Karpas-422 (cell line): ENCODE data around the gene SEZ6. TPM values are rescaled to one million over a fixed set of nuclear protein-coding genes. Genes with fewer than 3 reads are reported as not detected.

Source experiments
- DNase-seq: peaks from one replicate; pipeline ENCODE4 v3.0.0-alpha.2; 2015
- H2AFZ ChIP-seq: fragments of 200-600 bp; sonication (generic); 2 replicates; pipeline ENCODE4 v1.6.1; 2014; ENCODE audit warnings: antibody characterized with exemption, low read length, mixed read lengths
- H3K27ac ChIP-seq: fragments of 200-600 bp; sonication (generic); 2 replicates; pipeline ENCODE4 v1.5.1; 2014; ENCODE audit warnings: mild to moderate bottlenecking, low read length, moderate library complexity
- H3K27me3 ChIP-seq: fragments of 200-600 bp; sonication (generic); 2 replicates; pipeline ENCODE4 v1.6.1; 2014; ENCODE audit warnings: low read length, mixed read lengths
- H3K36me3 ChIP-seq: fragments of 200-600 bp; sonication (generic); 2 replicates; pipeline ENCODE4 v1.6.1; 2014; ENCODE audit warnings: low read length, mixed read lengths; ENCODE audit not compliant: insufficient read depth
- H3K4me1 ChIP-seq: fragments of 200-600 bp; sonication (generic); 2 replicates; pipeline ENCODE4 v1.6.1; 2014; ENCODE audit warnings: mild to moderate bottlenecking, low read length, mixed read lengths
- H3K4me2 ChIP-seq: fragments of 200-600 bp; sonication (generic); 2 replicates; pipeline ENCODE4 v1.6.1; 2014; ENCODE audit warnings: low read length, low read depth, mild to moderate bottlenecking; ENCODE audit not compliant: poor library complexity, severe bottlenecking
- H3K4me3 ChIP-seq: fragments of 200-600 bp; sonication (generic); 2 replicates; pipeline ENCODE4 v1.5.1; 2014; ENCODE audit warnings: mild to moderate bottlenecking, antibody characterized with exemption, low read length, mixed read lengths
- H3K79me2 ChIP-seq: fragments of 200-600 bp; sonication (generic); 2 replicates; pipeline ENCODE4 v1.6.1; 2014; ENCODE audit warnings: mild to moderate bottlenecking, low read length, mixed read lengths
- H3K9ac ChIP-seq: fragments of 200-600 bp; sonication (generic); 2 replicates; pipeline ENCODE4 v1.6.0; 2014; ENCODE audit warnings: low read length
- H3K9me2 ChIP-seq: fragments of 200-600 bp; sonication (generic), shearing (Covaris generic); replicated peaks from 2 replicates; pipeline ENCODE4 v1.6.0; 2014; ENCODE audit warnings: mild to moderate bottlenecking, low read length, moderate library complexity; ENCODE audit not compliant: insufficient read depth
- H3K9me3 ChIP-seq: fragments of 300-700, 200-600 bp; sonication (generic); 2 replicates; pipeline ENCODE4 v1.6.1; 2014; ENCODE audit warnings: low read length, mixed read lengths
- H4K20me1 ChIP-seq: fragments of 200-600 bp; sonication (generic); 2 replicates; pipeline ENCODE4 v1.6.1; 2014; ENCODE audit warnings: mild to moderate bottlenecking, antibody characterized with exemption, low read length, low read depth; ENCODE audit not compliant: insufficient read depth
- total RNA-seq: library from RNA; depleted of rRNA; stranded (reverse); fragments of >200 nt; shearing (Covaris generic); gene quantifications from 2 replicates; pipeline ENCODE4 v1.2.3, GENCODE V29; 2014; ENCODE audit warnings: low replicate concordance

SEZ6 gene
- total RNA-seq, 1 experiment from 2014 or later: not detected

DNA sequence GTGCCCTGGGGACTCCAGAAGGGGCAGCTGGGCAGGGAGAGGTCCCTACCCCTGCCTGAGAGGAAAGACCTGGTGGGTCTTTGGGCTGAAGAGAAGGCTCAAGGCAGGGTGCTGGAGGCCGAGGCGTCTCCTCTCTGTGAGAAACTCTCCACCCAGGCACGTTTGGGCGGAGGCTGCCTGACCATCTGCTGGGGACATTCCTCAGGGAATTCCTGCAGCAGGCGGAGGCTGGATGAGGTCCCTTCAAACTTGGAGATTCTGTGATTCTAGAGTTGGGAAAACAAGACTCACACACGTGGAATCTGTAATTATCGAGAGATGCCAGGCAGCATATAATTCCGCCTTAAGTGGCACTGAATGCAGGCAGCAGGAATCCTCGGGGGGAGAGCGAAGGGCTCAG, 33.4 kb downstream of the SEZ6 start:
- Histone ChIP-seq H2AFZ (no peak overlapping the region), H3K79me2 (no peaks in the 10 kb centered on the region), H4K20me1 (no peaks in the 10 kb centered on the region), H3K36me3 (no peaks in the 10 kb centered on the region), H3K9me3 (no peaks in the 10 kb centered on the region), H3K4me3 (no peak overlapping the region), H3K4me1 (no peaks in the 10 kb centered on the region), H3K9ac (no peak overlapping the region), H3K27ac (no peak overlapping the region), H3K27me3 (no peaks in the 10 kb centered on the region), H3K9me2 (no peaks in the 10 kb centered on the region), H3K4me2 (no peak overlapping the region)
- DNase-seq: no peak

DNA sequence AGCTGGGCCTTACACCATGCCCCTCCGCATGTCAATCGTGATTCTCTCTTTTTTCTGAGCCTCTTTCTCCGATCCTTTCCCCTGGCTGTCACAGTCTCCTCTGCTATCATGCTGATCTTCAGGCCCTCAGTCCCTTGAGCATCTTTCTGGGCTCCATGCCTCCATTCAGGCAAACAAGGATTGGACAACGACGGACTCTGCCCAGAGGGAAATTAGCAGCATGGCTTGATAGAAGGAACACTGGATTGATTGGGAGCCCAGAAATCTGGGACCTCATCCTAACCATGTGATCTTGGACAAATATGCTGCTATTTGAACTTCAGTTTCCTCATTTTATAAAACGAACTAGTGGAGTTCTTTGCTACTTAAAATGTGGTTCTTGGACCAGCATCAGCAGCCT, 35.0 kb downstream of the SEZ6 start:
- Histone ChIP-seq H2AFZ (no peak overlapping the region), H3K4me3 (no peak overlapping the region), H3K4me1 (no peaks in the 10 kb centered on the region), H3K9me3 (no peaks in the 10 kb centered on the region), H3K36me3 (no peaks in the 10 kb centered on the region), H3K4me2 (no peak overlapping the region), H3K27me3 (no peaks in the 10 kb centered on the region), H4K20me1 (no peaks in the 10 kb centered on the region), H3K79me2 (no peaks in the 10 kb centered on the region), H3K9ac (no peak overlapping the region), H3K9me2 (no peaks in the 10 kb centered on the region), H3K27ac (no peak overlapping the region)
- DNase-seq: no peak

DNA sequence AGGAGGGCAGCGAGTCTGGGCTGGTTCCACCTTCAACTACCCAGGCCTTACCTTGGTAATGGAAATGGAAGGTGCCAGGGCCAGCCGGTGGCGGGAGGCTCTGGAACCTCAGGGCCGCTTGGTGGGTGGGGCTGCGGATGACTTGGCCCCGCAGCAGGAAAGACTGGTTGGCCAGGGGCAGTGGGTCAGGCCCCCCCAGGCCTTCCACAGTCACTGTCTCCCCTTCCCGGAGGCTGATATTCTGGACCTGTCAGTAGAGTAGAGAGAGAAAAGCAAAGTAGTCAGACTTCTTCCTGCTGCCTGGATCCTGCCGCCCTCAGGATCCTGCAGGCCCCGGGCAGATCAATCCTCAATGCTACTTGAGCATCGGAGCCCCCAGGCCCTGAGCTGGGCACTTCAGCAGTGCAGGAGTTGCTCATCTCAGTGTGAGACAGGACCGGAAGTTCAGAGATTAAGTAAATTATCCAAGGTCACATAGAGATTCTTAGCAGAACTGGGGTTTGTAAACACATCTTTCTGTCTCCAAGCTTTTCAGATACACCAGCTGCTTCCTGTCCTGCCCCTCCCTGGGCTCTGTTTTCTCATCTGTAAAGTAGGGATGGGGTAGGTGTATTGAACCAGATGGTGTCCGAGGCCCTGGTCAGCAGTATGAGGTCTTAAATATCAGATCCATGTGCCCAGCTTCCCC, 36.0 kb downstream of the SEZ6 start:
- Histone ChIP-seq H3K4me1 (no peaks in the 10 kb centered on the region), H3K79me2 (no peaks in the 10 kb centered on the region), H3K9me2 (no peaks in the 10 kb centered on the region), H3K4me3 (no peak overlapping the region), H3K27me3 (no peaks in the 10 kb centered on the region), H3K4me2 (no peak overlapping the region), H2AFZ (no peak overlapping the region), H3K9ac (no peak overlapping the region), H3K9me3 (no peaks in the 10 kb centered on the region), H4K20me1 (no peaks in the 10 kb centered on the region), H3K36me3 (no peaks in the 10 kb centered on the region), H3K27ac (no peak overlapping the region)
- DNase-seq: no peak

DNA sequence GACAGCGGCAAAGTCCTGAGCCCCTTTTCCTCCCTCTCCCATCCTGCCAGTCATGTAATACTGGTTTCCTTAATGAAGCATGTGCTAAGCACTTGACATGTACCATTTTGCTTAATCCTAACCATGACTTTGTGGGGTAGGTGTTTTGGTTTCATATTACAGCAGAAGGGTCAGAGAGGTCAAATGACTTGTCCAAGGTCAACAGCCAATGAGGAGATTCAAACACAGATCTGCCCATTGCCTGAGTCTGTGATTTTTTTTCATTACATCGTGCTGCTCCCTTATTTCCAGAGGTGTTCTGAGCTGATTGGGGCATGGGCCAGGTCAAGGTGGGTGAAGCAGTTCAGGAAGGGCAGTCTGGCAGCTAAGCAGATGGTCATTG, 36.9 kb downstream of the SEZ6 start:
- Histone ChIP-seq H3K9ac (no peak overlapping the region), H4K20me1 (no peaks in the 10 kb centered on the region), H3K9me3 (no peaks in the 10 kb centered on the region), H3K36me3 (no peaks in the 10 kb centered on the region), H3K4me3 (no peak overlapping the region), H3K27me3 (no peaks in the 10 kb centered on the region), H3K27ac (no peak overlapping the region), H3K4me2 (no peak overlapping the region), H2AFZ (no peak overlapping the region), H3K79me2 (no peaks in the 10 kb centered on the region), H3K9me2 (no peaks in the 10 kb centered on the region), H3K4me1 (no peaks in the 10 kb centered on the region)
- no peak for DNase-seq

DNA sequence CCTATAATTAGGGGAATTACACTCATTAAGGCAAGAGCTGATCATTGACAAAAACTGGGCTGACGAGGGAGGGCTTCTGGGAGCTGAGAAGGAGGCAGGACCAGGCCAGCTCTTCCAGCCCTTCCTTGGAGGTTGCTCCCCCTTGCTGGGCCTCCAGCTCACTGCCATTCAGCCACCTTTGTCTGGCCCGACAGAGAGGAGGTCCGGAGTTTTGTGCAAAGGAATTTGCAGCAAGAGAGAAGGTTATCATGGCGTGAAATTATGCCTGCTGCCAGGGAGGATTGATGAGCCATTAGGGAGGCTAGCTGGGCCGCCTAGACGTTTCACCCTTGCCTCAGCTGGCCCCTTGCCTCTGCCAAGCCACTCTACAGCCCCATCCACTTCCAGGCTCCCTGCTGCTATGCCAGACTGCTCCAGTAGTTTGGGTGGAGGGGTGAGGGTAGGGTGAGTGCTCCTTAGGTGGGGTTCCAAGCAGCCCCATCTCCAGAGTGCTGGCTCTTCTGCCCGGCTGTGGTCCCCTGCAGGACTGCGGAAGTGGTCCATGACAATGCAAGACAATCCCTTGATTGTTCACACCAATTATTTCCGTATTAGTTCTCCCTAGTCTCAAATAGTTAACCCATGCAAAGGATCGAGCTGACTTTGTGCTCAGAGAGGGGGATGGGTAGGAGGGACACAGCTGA, 37.5 kb downstream of the SEZ6 start:
- Histone ChIP-seq H3K4me2 (no peak overlapping the region), H3K4me1 (no peaks in the 10 kb centered on the region), H3K79me2 (no peaks in the 10 kb centered on the region), H3K9ac (no peak overlapping the region), H4K20me1 (no peaks in the 10 kb centered on the region), H3K27me3 (no peaks in the 10 kb centered on the region), H3K27ac (no peak overlapping the region), H3K36me3 (no peaks in the 10 kb centered on the region), H2AFZ (no peak overlapping the region), H3K9me3 (no peaks in the 10 kb centered on the region), H3K9me2 (no peaks in the 10 kb centered on the region), H3K4me3 (no peak overlapping the region)
- DNase-seq: no peak

DNA sequence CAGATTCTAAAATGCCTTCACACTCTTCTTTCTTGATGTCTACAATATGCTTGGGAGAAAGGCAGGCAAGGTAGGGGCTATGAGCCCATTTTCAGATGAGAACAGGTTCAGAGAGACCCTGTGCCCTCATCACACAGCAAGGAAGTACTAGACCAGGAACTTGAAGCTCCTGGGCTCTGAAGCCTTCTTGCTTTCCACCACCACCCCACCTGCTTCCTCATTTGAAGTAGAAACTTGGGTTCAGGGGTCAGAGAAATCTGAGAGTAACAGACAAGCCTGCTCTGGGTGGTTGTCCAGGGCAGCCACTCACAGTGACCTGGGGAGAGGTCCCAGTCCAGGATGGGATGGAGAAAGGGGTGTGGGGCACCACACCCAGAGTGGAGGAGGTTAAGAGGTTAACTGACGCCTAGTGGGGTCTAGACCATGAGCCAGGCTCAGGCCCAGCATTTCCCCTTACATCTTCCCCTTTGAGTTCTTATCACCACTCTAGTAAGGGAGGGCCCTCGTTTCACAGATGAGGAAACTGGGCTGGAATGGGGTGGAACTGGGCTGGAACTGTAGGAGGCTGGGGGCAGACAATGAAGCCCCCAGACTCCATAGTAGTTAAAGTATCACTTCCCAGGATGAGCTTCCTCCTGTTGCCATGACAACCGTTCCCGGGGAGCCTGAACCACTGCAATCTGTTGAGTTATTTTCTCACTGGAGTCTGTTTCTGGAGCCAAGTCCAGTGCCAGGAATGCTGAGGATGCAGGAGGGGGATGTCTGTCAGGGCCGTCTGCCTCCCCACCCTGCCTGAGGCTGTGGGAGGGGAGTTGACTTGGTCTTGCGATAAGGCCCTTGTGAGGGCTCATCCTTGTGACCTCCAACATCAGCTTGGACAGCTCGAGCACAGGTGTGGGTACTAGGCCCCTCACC, 38.4 kb downstream of the SEZ6 start:
- Histone ChIP-seq H3K36me3 (no peaks in the 10 kb centered on the region), H3K9ac (no peak overlapping the region), H3K9me3 (no peaks in the 10 kb centered on the region), H3K4me3 (no peak overlapping the region), H3K4me2 (no peak overlapping the region), H4K20me1 (no peaks in the 10 kb centered on the region), H3K4me1 (no peaks in the 10 kb centered on the region), H3K27me3 (no peaks in the 10 kb centered on the region), H3K9me2 (no peaks in the 10 kb centered on the region), H2AFZ (no peak overlapping the region), H3K79me2 (no peaks in the 10 kb centered on the region), H3K27ac (no peak overlapping the region)
- DNase-seq: no peak

DNA sequence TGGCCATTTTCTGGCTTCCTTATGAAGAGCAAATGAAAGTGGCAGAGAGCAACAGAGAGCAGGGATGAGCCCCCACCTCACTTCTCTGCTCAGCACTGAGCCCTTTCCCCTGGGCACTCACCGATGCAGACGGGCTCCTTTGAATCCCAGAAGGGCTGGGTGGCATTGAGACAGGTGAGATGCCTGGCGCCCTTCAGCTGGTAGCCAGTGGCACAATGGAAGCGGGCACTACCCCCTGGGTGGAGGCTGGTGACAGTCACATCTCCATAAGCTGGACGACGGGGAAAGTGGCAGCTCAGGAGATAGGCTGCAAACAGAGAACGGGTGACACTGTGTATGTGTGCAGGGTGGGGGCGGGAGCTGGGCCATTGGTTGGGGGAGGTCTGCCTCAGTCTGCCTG, 42.0 kb downstream of the SEZ6 start:
- Histone ChIP-seq H3K9ac (no peak overlapping the region), H3K4me2 (no peak overlapping the region), H3K27me3 (no peaks in the 10 kb centered on the region), H3K4me1 (no peaks in the 10 kb centered on the region), H2AFZ (no peak overlapping the region), H3K9me2 (no peaks in the 10 kb centered on the region), H3K36me3 (no peaks in the 10 kb centered on the region), H3K4me3 (no peak overlapping the region), H3K27ac (no peak overlapping the region), H3K79me2 (no peaks in the 10 kb centered on the region), H3K9me3 (no peaks in the 10 kb centered on the region), H4K20me1 (no peaks in the 10 kb centered on the region)
- DNase-seq: no peak

DNA sequence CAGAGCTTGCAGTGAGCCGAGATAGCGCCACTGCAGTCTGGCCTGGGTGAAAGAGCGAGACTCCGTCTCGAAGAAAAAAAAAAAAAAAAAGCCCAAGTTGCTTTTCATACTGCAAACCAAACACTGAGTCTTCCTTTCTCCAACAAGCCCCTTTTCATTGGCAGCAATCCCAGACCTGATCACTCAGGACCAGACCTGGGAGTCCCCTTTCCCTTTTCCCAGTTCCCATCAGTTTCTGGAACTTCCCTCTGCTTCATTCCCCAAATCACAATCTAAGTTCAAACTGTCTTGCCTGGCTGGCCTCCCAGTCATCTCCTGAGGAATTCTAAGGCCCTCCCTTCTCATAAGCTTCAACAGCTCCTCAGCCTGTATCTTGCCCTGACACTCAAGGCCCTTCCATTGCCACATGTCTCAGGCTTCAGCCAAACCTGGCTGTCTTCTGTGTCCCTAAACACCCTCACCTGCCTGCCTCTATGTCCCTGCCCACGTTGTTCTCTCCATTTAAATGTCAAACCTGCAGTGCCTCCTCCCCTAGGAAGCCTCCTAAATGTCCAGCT, 42.7 kb downstream of the SEZ6 start:
- no peak overlapping the region for H2AFZ ChIP-seq
- H3K27me3 ChIP-seq: no peaks in the 10 kb centered on the region
- no peaks in the 10 kb centered on the region for H3K9me3 ChIP-seq
- H3K4me2 ChIP-seq: no peak overlapping the region
- no peak for DNase-seq
- H3K36me3 ChIP-seq: no peaks in the 10 kb centered on the region
- no peaks in the 10 kb centered on the region for H3K9me2 ChIP-seq
- no peak overlapping the region for H3K4me3 ChIP-seq
- H3K4me1 ChIP-seq: no peaks in the 10 kb centered on the region
- H3K79me2 ChIP-seq: no peaks in the 10 kb centered on the region
- no peak overlapping the region for H3K9ac ChIP-seq
- no peak overlapping the region for H3K27ac ChIP-seq
- H4K20me1 ChIP-seq: no peaks in the 10 kb centered on the region
